Cardiac ventricle fibroblast (primary cell): ENCODE measurements around the gene PWWP2A. TPM values are rescaled to one million over a fixed set of nuclear protein-coding genes. Genes with fewer than 3 reads are reported as not detected.

Experiments
- total RNA-seq: library from RNA; depleted of rRNA; stranded (reverse); fragments of >200 nt; gene quantifications from 2 replicates; pipeline ENCODE4 v1.2.3, GENCODE V29; 2015

The PWWP2A gene, protein sequence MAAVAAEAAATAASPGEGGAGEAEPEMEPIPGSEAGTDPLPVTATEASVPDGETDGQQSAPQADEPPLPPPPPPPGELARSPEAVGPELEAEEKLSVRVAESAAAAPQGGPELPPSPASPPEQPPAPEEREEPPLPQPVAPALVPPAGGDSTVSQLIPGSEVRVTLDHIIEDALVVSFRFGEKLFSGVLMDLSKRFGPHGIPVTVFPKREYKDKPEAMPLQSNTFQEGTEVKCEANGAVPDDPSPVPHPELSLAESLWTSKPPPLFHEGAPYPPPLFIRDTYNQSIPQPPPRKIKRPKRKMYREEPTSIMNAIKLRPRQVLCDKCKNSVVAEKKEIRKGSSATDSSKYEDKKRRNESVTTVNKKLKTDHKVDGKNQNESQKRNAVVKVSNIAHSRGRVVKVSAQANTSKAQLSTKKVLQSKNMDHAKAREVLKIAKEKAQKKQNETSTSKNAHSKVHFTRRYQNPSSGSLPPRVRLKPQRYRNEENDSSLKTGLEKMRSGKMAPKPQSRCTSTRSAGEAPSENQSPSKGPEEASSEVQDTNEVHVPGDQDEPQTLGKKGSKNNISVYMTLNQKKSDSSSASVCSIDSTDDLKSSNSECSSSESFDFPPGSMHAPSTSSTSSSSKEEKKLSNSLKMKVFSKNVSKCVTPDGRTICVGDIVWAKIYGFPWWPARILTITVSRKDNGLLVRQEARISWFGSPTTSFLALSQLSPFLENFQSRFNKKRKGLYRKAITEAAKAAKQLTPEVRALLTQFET
- total RNA-seq, result 21.3 and 24.3 TPM in 2 replicates

DNA sequence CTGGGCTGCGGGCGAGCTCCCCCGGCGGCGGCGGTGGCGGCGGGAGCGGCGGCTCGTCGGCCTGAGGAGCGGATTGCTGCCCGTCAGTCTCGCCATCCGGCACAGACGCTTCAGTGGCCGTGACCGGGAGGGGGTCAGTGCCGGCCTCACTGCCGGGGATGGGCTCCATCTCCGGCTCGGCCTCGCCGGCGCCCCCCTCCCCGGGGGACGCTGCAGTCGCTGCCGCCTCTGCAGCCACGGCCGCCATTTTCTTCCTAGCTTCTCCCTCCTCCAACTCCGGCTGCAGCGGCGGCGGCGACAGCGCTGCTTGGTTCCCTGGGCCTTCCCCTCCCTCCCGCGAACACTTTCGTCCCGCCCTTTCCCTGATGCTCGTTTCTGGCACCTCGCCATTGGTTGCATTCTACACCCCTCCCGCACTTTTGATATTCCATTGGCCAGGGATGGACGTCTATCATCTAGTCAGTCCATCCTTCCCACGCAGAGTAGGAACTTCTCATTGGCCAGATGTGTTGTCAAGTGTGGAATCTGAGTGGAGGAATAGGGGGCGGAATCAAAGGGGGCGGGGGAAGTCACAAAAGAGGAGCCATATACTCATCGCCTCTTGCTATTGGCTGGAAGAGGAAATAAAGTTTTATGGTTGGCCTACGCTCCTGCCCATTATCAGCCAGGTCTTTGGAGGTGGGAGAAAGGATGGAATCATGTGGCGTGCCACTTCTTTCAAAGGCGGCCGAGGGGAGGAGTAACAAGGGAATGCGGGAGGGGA is at the start of gene PWWP2A:
Gene PWWP2A, minus strand, starts transcription at position 309 of the 763 bp plus-strand sequence. Its CDS starts 62 bp downstream, at position 247.

Other genes with a start within 250 kb of the PWWP2A start
- gene ADRA1B, start 203.0 kb downstream of the PWWP2A start, total RNA-seq, result 0.83 and 1.7 TPM in 2 replicates
- gene TTC1, start 110.3 kb downstream of the PWWP2A start, total RNA-seq, result 21.7 and 32.3 TPM in 2 replicates
- gene FABP6, start 110.1 kb upstream of the PWWP2A start, total RNA-seq, result not detected in 2 replicates
- 0.06 and 0.39 TPM in 2 replicates for gene CCNJL, start 193.1 kb upstream of the PWWP2A start, total RNA-seq